BE2C (cell line): ENCODE results near the gene TPM4.
A peak's percentile ranks its signal among the peaks of the same experiment; 100 is the strongest.

ENCODE experiments used
- DNase-seq: peaks from one replicate; pipeline ENCODE4 v3.0.0-alpha.2; 2020
- H3K27me3 ChIP-seq: fragments of 250-450 bp; sonication (Bioruptor Pico); 2 replicates; pipeline ENCODE4 v1.5.1; 2020; ENCODE audit warnings: mild to moderate bottlenecking
- H3K36me3 ChIP-seq: fragments of 250-450 bp; sonication (Bioruptor Pico); 2 replicates; pipeline ENCODE4 v1.5.1; 2020; ENCODE audit warnings: mild to moderate bottlenecking
- H3K4me1 ChIP-seq: fragments of 250-450 bp; sonication (Bioruptor Pico); 2 replicates; pipeline ENCODE4 v1.5.1; 2020
- H3K4me3 ChIP-seq: 2 replicates; pipeline ENCODE4 v1.5.1; 2011; ENCODE audit warnings: low read depth, low read length
- H3K9me3 ChIP-seq: fragments of 250-450 bp; sonication (Bioruptor Pico); 2 replicates; pipeline ENCODE4 v1.5.1; 2020
- CTCF ChIP-seq: IDR thresholded peaks from 2 replicates; pipeline ENCODE4 v1.5.1; 2012; ENCODE audit warnings: mild to moderate bottlenecking, low read depth, low read length

The TPM4 gene

GRCh38 chr19:16045171-16045570, 31.1 kb upstream of the TPM4 start:
- Histone ChIP-seq H3K4me1 (no peaks in the 10 kb centered on the region), H3K27me3 (no peaks in the 10 kb centered on the region), H3K9me3 (no peaks in the 10 kb centered on the region), H3K36me3 (no peaks in the 10 kb centered on the region), H3K4me3 (no peak overlapping the region)
- no peak for DNase-seq
- TF ChIP-seq CTCF, result no peak

GRCh38 chr19:16045893-16046292, 30.4 kb upstream of the TPM4 start:
- no peaks in the 10 kb centered on the region for H3K36me3 ChIP-seq
- DNase-seq, result no peak
- no peak for TF ChIP-seq CTCF
- H3K4me3 ChIP-seq, result no peak overlapping the region
- no peaks in the 10 kb centered on the region for H3K27me3 ChIP-seq
- H3K9me3 ChIP-seq, result no peaks in the 10 kb centered on the region
- no peaks in the 10 kb centered on the region for H3K4me1 ChIP-seq

- Histone ChIP-seq H3K9me3 (no peaks in the 10 kb centered on the region), H3K4me1 (no peaks in the 10 kb centered on the region), H3K36me3 (no peaks in the 10 kb centered on the region), H3K27me3 (no peaks in the 10 kb centered on the region), H3K4me3 (no peak overlapping the region)
- no peak for TF ChIP-seq CTCF
- no peak for DNase-seq
These were observed 27.7 kb upstream of the TPM4 start for GRCh38 chr19:16048583-16048982.

- Histone ChIP-seq H3K36me3 (no peaks in the 10 kb centered on the region), H3K27me3 (no peaks in the 10 kb centered on the region), H3K9me3 (no peaks in the 10 kb centered on the region; the same call in 1 of the 2 replicates), H3K4me3 (no peak overlapping the region), H3K4me1 (no peaks in the 10 kb centered on the region)
- no peak for TF ChIP-seq CTCF
- DNase-seq, result peak; percentile 58
These were observed 24.9 kb upstream of the TPM4 start for GRCh38 chr19:16051254-16052025.

GRCh38 chr19:16052353-16052752, 23.9 kb upstream of the TPM4 start:
- Histone ChIP-seq H3K36me3 (no peaks in the 10 kb centered on the region), H3K4me3 (no peak overlapping the region), H3K9me3 (no peaks in the 10 kb centered on the region; the same call in 1 of the 2 replicates), H3K4me1 (no peaks in the 10 kb centered on the region), H3K27me3 (no peaks in the 10 kb centered on the region)
- no peak for TF ChIP-seq CTCF
- DNase-seq, result no peak

GRCh38 chr19:16057062-16057461, 19.2 kb upstream of the TPM4 start:
- H3K36me3 ChIP-seq, result no peaks in the 10 kb centered on the region
- no peak overlapping the region for H3K4me3 ChIP-seq
- no peaks in the 10 kb centered on the region for H3K27me3 ChIP-seq
- H3K4me1 ChIP-seq, result no peaks in the 10 kb centered on the region
- DNase-seq, result no peak
- no peak for TF ChIP-seq CTCF
- H3K9me3 ChIP-seq, result no peaks in the 10 kb centered on the region; the same call in 1 of the 2 replicates
